ENCODE measurements around the gene C17orf113. TPM values are rescaled to one million over a fixed set of nuclear protein-coding genes. Genes with fewer than 3 reads are reported as not detected.

Gene C17orf113
- total and polyA plus RNA-seq, 10 donors = 0.35 to 1.6 (median 0.63) TPM

GRCh38 chr17:42041619-42042018 lies 8.8 kb downstream of the C17orf113 start:
- Histone ChIP-seq H3K9me3 (no peaks in the 10 kb centered on the region), H3K36me3 (no peaks in the 10 kb centered on the region), H3K4me3 (no peak overlapping the region), H3K4me1 (peaks cover 0 to 11% (median 5%) of the 10 kb centered on the region in 6 donors), H3K27me3 (replicated peaks in 1 of 7) (peaks cover 0 to 15% (median 0%) of the 10 kb centered on the region in 7 donors), H3K27ac (no peak overlapping the region)
- intact Hi-C loops (cut with DNase I; ENCODE audit: low total_unique reads) = no loop called here
- no peak for DNase-seq
- TF ChIP-seq POLR2A (IDR thresholded peaks at IDR 0.05) = no peak
- no peak for TF ChIP-seq POLR2AphosphoS5 (IDR thresholded peaks at IDR 0.05)
- TF ChIP-seq CTCF (IDR thresholded peaks at IDR 0.05 in 8 of 11, conservative IDR thresholded peaks at IDR 0.05 in 3 of 11) = no peak

- peaks cover 0 to 19% (median 0%) of the 10 kb centered on the region in 7 donors for H3K27me3 ChIP-seq (replicated peaks in 1 of 7)
- no peaks in the 10 kb centered on the region for H3K9me3 ChIP-seq
- H3K27ac ChIP-seq = no peak overlapping the region
- no peak for DNase-seq
- TF ChIP-seq POLR2AphosphoS5 (IDR thresholded peaks at IDR 0.05) (no peak), POLR2A (IDR thresholded peaks at IDR 0.05) (no peak), CTCF (IDR thresholded peaks at IDR 0.05 in 8 of 11, conservative IDR thresholded peaks at IDR 0.05 in 3 of 11) (no peak)
- no peak overlapping the region for H3K4me3 ChIP-seq
- intact Hi-C loops (cut with DNase I; ENCODE audit: low total_unique reads) = no loop called here
- 91 to 99% (median 96%) methylated on average over 5 to 10 of the region's 10 CpGs for WGBS, 5 donors
- H3K4me1 ChIP-seq = peaks cover 0 to 11% (median 5%) of the 10 kb centered on the region in 6 donors
- no peaks in the 10 kb centered on the region for H3K36me3 ChIP-seq
Observed at GRCh38 chr17:42040818-42041217, 9.6 kb downstream of the C17orf113 start.

GRCh38 chr17:42039794-42040763 lies 10.3 kb downstream of the C17orf113 start:
- intact Hi-C loops (cut with DNase I; ENCODE audit: low total_unique reads) = no loop called here
- Histone ChIP-seq H3K27ac (no peak overlapping the region), H3K4me3 (peak overlapping the region in 5 of 8 donors; percentile 10 to 46 (median 16)), H3K36me3 (no peaks in the 10 kb centered on the region), H3K4me1 (peaks cover 0 to 11% (median 5%) of the 10 kb centered on the region in 6 donors), H3K9me3 (no peaks in the 10 kb centered on the region), H3K27me3 (replicated peaks in 1 of 7) (peaks cover 0 to 19% (median 0%) of the 10 kb centered on the region in 7 donors)
- 35 to 63% (median 48%) methylated on average over 21 to 77 of the region's 77 CpGs for WGBS, 5 donors
- no peak for TF ChIP-seq POLR2A (IDR thresholded peaks at IDR 0.05)
- no peak for DNase-seq

GRCh38 chr17:42038221-42038973 lies 12.0 kb downstream of the C17orf113 start:
- Histone ChIP-seq H3K36me3 (no peaks in the 10 kb centered on the region), H3K27ac (no peak overlapping the region), H3K4me3 (no peak overlapping the region), H3K9me3 (no peaks in the 10 kb centered on the region), H3K27me3 (replicated peaks in 1 of 7) (peaks cover 0 to 19% (median 0%) of the 10 kb centered on the region in 7 donors), H3K4me1 (peaks cover 0 to 11% (median 5%) of the 10 kb centered on the region in 6 donors)
- WGBS, 5 donors = 55 to 80% (median 69%) methylated on average over 5 of the region's 5 CpGs
- DNase-seq = no peak
- TF ChIP-seq POLR2A (IDR thresholded peaks at IDR 0.05) = no peak
- no peak for TF ChIP-seq POLR2AphosphoS5 (IDR thresholded peaks at IDR 0.05)
- TF ChIP-seq CTCF (IDR thresholded peaks at IDR 0.05 in 8 of 11, conservative IDR thresholded peaks at IDR 0.05 in 3 of 11) = no peak
- intact Hi-C loops (cut with DNase I; ENCODE audit: low total_unique reads) = no loop called here

Data from spleen (tissue), 11 donors.